Measurements from ENCODE around the gene CPSF4L.

The CPSF4L gene

DNA sequence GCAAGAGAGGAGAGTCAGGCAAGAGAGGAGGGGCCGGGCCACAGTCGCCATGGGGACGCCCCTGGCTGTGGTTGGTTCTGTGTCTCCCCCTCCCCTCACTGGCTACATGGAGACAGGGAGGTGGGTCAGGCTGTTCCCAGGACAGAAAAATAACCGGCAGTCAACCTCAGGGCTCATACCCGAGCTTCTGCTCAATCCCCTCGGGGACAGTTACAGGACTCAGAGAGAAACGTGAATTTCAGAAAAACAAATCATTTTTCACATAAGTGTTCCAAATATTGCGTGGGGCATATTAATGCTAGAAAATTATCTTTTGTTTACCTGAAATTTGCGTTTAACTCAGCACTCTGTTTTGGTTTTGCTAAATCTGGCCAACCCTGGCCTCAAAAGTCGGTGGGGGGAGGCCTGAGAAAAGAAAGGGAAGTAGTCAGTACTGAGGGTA lies 22.2 kb upstream of the CPSF4L start:
- DNase-seq (ENCODE audit: extremely low read depth, insufficient read length): no peak
- Histone ChIP-seq H3K36me3 (ENCODE audit: control insufficient read depth, insufficient read depth, low read length) (peaks cover 2% of the 10 kb centered on the region), H3K4me3 (replicated peaks; ENCODE audit: low read depth, low read length) (no peak overlapping the region), H3K27me3 (replicated peaks; ENCODE audit: control insufficient read depth, insufficient read depth, low read length) (no peaks in the 10 kb centered on the region)
- TF ChIP-seq, protein P1, sequence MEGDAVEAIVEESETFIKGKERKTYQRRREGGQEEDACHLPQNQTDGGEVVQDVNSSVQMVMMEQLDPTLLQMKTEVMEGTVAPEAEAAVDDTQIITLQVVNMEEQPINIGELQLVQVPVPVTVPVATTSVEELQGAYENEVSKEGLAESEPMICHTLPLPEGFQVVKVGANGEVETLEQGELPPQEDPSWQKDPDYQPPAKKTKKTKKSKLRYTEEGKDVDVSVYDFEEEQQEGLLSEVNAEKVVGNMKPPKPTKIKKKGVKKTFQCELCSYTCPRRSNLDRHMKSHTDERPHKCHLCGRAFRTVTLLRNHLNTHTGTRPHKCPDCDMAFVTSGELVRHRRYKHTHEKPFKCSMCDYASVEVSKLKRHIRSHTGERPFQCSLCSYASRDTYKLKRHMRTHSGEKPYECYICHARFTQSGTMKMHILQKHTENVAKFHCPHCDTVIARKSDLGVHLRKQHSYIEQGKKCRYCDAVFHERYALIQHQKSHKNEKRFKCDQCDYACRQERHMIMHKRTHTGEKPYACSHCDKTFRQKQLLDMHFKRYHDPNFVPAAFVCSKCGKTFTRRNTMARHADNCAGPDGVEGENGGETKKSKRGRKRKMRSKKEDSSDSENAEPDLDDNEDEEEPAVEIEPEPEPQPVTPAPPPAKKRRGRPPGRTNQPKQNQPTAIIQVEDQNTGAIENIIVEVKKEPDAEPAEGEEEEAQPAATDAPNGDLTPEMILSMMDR (IDR thresholded peaks at IDR 0.05; ENCODE audit: insufficient read depth, low read length, poor library complexity, severe bottlenecking): no peak

DNA sequence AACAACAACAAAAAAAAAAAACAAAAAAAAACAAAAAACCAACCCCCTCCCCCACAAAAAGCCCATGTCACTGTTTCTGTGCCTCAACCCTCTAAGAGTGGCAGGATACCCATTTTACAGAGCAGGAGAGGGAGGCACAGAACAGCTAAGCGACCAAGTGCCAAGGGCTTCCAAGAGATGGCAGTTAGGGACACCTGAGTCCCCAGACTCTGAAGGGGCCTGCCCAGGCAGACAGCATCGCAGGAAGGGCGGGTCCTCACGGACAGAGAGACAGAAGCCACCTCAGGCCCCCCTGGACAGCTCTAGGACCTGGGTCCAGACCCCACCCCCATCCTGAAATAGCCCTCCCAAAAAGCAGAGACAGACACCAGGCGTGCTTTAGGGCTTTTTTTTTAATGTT lies 21.6 kb upstream of the CPSF4L start:
- H3K4me3 ChIP-seq (replicated peaks; ENCODE audit: low read depth, low read length): no peak overlapping the region
- DNase-seq (ENCODE audit: extremely low read depth, insufficient read length): no peak
- H3K36me3 ChIP-seq (ENCODE audit: control insufficient read depth, insufficient read depth, low read length): peaks cover 2% of the 10 kb centered on the region
- H3K27me3 ChIP-seq (replicated peaks; ENCODE audit: control insufficient read depth, insufficient read depth, low read length): no peaks in the 10 kb centered on the region
- TF ChIP-seq, protein P1 (IDR thresholded peaks at IDR 0.05; ENCODE audit: insufficient read depth, low read length, poor library complexity, severe bottlenecking): no peak

DNA sequence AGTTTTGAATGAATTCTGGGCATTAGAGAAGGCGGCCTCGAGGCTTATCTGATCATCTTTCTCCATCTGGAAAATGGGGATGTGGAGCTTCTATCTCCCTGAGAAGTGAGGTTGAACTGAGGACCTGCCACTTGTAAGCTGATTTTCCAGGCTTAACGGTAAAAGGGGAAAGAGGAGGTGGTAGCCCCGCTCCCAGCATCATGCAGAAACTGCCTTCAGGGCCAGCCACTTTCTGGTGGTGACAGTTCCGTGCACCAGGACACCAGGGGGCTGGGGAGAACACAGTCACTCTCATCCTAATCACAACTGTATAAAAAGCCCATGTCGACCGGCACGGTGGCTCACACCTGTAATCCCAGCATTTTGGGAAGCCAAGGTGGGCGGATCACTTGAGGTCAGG lies 20.9 kb upstream of the CPSF4L start:
- no peak for DNase-seq (ENCODE audit: extremely low read depth, insufficient read length)
- Histone ChIP-seq H3K4me3 (replicated peaks; ENCODE audit: low read depth, low read length) (no peak overlapping the region), H3K27me3 (replicated peaks; ENCODE audit: control insufficient read depth, insufficient read depth, low read length) (no peaks in the 10 kb centered on the region), H3K36me3 (ENCODE audit: control insufficient read depth, insufficient read depth, low read length) (peaks cover 2% of the 10 kb centered on the region)
- TF ChIP-seq, protein P1 (IDR thresholded peaks at IDR 0.05; ENCODE audit: insufficient read depth, low read length, poor library complexity, severe bottlenecking): no peak

DNA sequence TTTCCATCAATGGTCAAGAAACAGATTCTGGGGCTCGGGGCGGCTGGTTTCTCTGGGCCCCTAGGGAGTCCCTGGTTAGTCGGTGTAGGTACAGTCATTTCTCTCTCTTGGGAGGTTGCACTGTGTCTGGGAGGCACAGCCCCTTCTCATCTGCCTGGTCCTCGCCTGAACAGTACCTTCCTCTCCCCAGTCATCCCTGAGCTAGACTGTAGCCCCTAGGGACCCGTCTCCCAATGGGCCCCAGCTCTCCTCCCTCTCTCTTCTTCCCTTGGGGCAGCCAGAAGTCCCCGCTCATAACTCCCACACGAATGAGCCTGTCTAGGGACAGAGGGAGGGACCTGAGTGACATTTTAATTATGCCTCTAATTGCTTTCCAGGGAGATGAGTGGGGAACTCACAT lies 20.2 kb upstream of the CPSF4L start:
- Histone ChIP-seq H3K27me3 (replicated peaks; ENCODE audit: control insufficient read depth, insufficient read depth, low read length) (no peaks in the 10 kb centered on the region), H3K4me3 (replicated peaks; ENCODE audit: low read depth, low read length) (no peak overlapping the region), H3K36me3 (ENCODE audit: control insufficient read depth, insufficient read depth, low read length) (peaks cover 2% of the 10 kb centered on the region)
- DNase-seq (ENCODE audit: extremely low read depth, insufficient read length): no peak
- TF ChIP-seq, protein P1 (IDR thresholded peaks at IDR 0.05; ENCODE audit: insufficient read depth, low read length, poor library complexity, severe bottlenecking): no peak

DNA sequence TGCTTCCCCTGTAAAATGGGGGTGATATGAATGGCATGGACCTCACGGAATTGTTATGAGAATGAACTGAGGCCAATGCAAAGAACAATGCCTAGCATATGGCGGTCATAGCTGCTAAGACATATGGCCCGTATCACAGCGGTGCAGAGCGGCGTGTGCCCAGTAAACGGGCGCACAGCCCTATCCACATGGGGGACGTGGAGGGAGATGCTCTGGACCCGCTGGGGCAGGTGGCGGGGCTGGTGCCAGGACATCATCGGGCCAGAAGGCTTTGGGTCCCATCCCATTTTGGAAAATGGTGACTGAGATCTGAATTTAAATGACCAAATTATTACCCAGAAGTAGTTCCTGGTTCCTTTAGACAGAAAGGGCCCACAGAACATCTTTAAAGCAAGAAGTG lies 18.5 kb upstream of the CPSF4L start:
- DNase-seq (ENCODE audit: extremely low read depth, insufficient read length): no peak
- TF ChIP-seq, protein P1 (IDR thresholded peaks at IDR 0.05; ENCODE audit: insufficient read depth, low read length, poor library complexity, severe bottlenecking): no peak
- Histone ChIP-seq H3K36me3 (ENCODE audit: control insufficient read depth, insufficient read depth, low read length) (peaks cover 2% of the 10 kb centered on the region), H3K4me3 (replicated peaks; ENCODE audit: low read depth, low read length) (no peak overlapping the region), H3K27me3 (replicated peaks; ENCODE audit: control insufficient read depth, insufficient read depth, low read length) (no peaks in the 10 kb centered on the region)

DNA sequence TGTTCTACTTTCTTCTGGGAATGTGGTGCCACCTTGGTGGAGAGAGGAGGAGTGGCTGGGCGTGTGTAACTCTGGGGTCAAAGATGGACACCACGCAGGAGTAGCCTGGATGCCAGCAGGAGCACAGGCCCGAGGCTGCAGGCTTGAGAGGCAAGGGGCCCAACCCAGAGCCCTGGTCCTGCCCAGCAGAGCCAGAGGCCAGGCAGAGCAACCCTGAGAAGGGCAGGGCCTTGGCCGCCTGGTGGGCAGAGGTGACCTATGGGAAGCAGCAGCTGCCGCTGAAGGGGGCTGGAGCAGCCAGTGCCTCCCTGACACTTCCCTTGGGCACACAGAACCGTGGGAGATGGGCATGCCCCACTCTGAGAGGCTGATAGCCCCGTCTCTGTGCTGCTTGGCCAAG lies 18.0 kb upstream of the CPSF4L start:
- Histone ChIP-seq H3K36me3 (ENCODE audit: control insufficient read depth, insufficient read depth, low read length) (no peaks in the 10 kb centered on the region; the same call in 1 of the 2 replicates), H3K27me3 (replicated peaks; ENCODE audit: control insufficient read depth, insufficient read depth, low read length) (no peaks in the 10 kb centered on the region), H3K4me3 (replicated peaks; ENCODE audit: low read depth, low read length) (no peak overlapping the region)
- TF ChIP-seq, protein P1 (IDR thresholded peaks at IDR 0.05; ENCODE audit: insufficient read depth, low read length, poor library complexity, severe bottlenecking): no peak
- no peak for DNase-seq (ENCODE audit: extremely low read depth, insufficient read length)
